BE2C (cell line): ENCODE data around the gene EMX1.

ENCODE experiments used
- DNase-seq: peaks from one replicate; pipeline ENCODE4 v3.0.0-alpha.2; 2020
- H3K27me3 ChIP-seq: fragments of 250-450 bp; sonication (Bioruptor Pico); 2 replicates; pipeline ENCODE4 v1.5.1; 2020; ENCODE audit warnings: mild to moderate bottlenecking
- H3K36me3 ChIP-seq: fragments of 250-450 bp; sonication (Bioruptor Pico); 2 replicates; pipeline ENCODE4 v1.5.1; 2020; ENCODE audit warnings: mild to moderate bottlenecking
- H3K4me1 ChIP-seq: fragments of 250-450 bp; sonication (Bioruptor Pico); 2 replicates; pipeline ENCODE4 v1.5.1; 2020
- H3K4me3 ChIP-seq: 2 replicates; pipeline ENCODE4 v1.5.1; 2011; ENCODE audit warnings: low read depth, low read length
- H3K9me3 ChIP-seq: fragments of 250-450 bp; sonication (Bioruptor Pico); 2 replicates; pipeline ENCODE4 v1.5.1; 2020
- TF ChIP-seq, protein P1 (sequence below): IDR thresholded peaks from 2 replicates; pipeline ENCODE4 v1.5.1; 2012; ENCODE audit warnings: mild to moderate bottlenecking, low read depth, low read length

Gene EMX1

DNA sequence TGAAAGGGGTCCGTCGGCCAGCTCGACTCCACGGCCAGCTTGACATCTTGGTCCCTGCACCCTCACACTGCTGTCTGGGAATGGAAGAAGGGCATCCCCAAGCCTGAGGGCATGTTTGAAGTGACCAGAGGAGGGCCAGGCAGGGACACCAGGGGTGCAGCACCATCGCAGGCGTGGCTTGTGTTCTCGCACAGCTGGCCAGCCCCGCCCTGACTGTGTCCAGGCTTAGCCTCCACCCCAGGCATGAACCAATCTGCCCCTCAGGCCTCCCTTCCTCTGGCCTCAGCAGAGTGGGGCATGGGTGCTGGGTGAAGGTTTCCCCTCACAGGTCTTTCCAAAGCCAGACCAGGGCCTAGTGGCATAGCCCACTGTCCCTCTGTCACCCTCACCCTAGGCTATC, 25.0 kb downstream of the EMX1 start:
- no peak overlapping the region for H3K4me3 ChIP-seq
- H3K27me3 ChIP-seq, result no peaks in the 10 kb centered on the region
- H3K36me3 ChIP-seq, result no peaks in the 10 kb centered on the region
- no peak for DNase-seq
- no peaks in the 10 kb centered on the region for H3K9me3 ChIP-seq
- TF ChIP-seq, protein P1, sequence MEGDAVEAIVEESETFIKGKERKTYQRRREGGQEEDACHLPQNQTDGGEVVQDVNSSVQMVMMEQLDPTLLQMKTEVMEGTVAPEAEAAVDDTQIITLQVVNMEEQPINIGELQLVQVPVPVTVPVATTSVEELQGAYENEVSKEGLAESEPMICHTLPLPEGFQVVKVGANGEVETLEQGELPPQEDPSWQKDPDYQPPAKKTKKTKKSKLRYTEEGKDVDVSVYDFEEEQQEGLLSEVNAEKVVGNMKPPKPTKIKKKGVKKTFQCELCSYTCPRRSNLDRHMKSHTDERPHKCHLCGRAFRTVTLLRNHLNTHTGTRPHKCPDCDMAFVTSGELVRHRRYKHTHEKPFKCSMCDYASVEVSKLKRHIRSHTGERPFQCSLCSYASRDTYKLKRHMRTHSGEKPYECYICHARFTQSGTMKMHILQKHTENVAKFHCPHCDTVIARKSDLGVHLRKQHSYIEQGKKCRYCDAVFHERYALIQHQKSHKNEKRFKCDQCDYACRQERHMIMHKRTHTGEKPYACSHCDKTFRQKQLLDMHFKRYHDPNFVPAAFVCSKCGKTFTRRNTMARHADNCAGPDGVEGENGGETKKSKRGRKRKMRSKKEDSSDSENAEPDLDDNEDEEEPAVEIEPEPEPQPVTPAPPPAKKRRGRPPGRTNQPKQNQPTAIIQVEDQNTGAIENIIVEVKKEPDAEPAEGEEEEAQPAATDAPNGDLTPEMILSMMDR, result no peak
- H3K4me1 ChIP-seq, result no peaks in the 10 kb centered on the region

GRCh38 chr2:72942881-72943418, 25.6 kb downstream of the EMX1 start:
- no peaks in the 10 kb centered on the region for H3K4me1 ChIP-seq
- TF ChIP-seq, protein P1, result no peak
- H3K9me3 ChIP-seq, result no peaks in the 10 kb centered on the region
- H3K27me3 ChIP-seq, result no peaks in the 10 kb centered on the region
- no peak for DNase-seq
- no peaks in the 10 kb centered on the region for H3K36me3 ChIP-seq
- H3K4me3 ChIP-seq, result no peak overlapping the region

- Histone ChIP-seq H3K36me3 (no peaks in the 10 kb centered on the region), H3K4me1 (no peaks in the 10 kb centered on the region), H3K27me3 (no peaks in the 10 kb centered on the region), H3K4me3 (no peak overlapping the region), H3K9me3 (no peaks in the 10 kb centered on the region)
- TF ChIP-seq, protein P1, result no peak
- no peak for DNase-seq
Observed at GRCh38 chr2:72943540-72944395, 26.4 kb downstream of the EMX1 start.

DNA sequence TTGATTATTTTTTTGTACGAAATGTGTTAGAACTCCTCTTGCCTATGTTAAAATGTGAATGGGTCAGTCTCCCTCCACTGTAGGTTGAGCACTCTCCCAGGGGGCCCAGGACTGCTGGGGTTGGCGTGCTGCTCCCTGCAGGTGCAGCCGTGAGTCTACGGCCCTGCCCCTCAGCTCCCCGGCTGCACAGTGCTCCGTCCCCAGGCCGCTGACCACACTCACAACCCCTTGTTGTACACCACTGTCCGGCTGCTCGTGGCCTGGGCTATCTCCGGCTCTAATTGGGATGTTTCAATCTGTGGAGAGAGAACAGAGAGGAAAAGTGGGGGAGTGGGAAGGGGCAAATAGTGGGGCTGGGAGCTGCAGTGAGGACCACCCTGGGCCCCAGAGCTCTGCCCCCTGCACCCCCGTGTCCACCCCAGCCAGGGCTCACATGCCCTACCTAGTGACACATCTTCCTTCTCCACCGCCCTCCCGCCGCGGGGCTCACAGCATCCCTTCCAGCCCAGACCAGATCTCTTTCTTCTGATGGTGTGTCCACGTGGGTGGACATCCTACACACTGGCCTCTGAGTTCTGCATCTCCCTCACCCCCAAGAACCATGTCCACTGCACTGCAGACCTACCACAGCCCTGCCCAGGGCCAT, 27.6 kb downstream of the EMX1 start:
- Histone ChIP-seq H3K36me3 (no peaks in the 10 kb centered on the region), H3K4me3 (no peak overlapping the region), H3K27me3 (no peaks in the 10 kb centered on the region), H3K9me3 (no peaks in the 10 kb centered on the region), H3K4me1 (no peaks in the 10 kb centered on the region)
- TF ChIP-seq, protein P1, result no peak
- no peak for DNase-seq

DNA sequence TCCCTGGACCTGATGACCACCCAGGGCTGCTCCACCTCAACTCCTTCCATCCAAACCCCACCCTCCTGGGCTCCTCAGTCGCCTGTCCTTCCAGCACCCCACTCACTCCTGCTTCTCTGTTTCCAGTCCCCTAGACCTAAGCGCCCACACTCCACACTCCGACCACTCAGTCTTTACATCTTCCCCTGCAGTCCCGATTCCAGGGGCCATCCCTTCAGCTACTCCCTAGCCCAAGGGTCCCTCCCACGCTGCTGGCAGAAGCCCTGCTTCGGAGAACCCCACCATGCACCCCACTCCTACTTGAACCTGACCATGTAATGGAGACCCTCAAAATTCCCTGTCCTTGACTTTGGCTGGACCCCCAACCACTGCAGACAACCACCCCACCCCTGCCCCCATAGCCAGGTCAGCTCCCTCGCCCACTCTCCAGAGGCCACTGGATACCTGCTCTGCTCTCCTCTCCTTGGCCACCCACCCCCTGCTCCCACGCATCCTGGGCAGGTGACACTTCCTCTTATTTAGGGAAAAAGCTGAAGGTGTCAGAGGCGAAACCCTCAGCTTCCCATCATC, 28.2 kb downstream of the EMX1 start:
- DNase-seq, result no peak
- Histone ChIP-seq H3K27me3 (no peaks in the 10 kb centered on the region), H3K36me3 (no peaks in the 10 kb centered on the region), H3K4me1 (no peaks in the 10 kb centered on the region), H3K4me3 (no peak overlapping the region), H3K9me3 (no peaks in the 10 kb centered on the region)
- TF ChIP-seq, protein P1, result no peak
